Common myeloid progenitor, CD34-positive (primary cell): ENCODE data around the gene HK2.

Experiments used
- CTCF ChIA-PET: fragments of 350-600 bp; sonication (Branson Sonifier 250); formaldehyde crosslinking; loops from one replicate; lab custom pipeline; 2021; ENCODE audit warnings: antibody characterized with exemption; lab: Charles Lee
- POLR2A ChIA-PET: fragments of 350-600 bp; sonication (Branson Sonifier 250); formaldehyde crosslinking; loops from one replicate; lab custom pipeline; 2021; ENCODE audit warnings: antibody characterized with exemption; lab: Charles Lee
- DNase-seq, 3 donors: peaks; one replicate each; pipeline versions ENCODE4 v3.0.0 to v3.0.0-alpha.2; 2013
- H3K27ac ChIP-seq, 2 experiments: 1 replicate in 1 of 2; 2 replicates in 1 of 2; pipeline ENCODE4 v1.7.0; 2013; ENCODE audit warnings: inconsistent platforms in 2 of 2, low read length in 2 of 2, mild to moderate bottlenecking in 2 of 2, low read depth in 1 of 2, moderate library complexity in 1 of 2; ENCODE audit not compliant: severe bottlenecking in 2 of 2, insufficient read depth in 1 of 2, poor library complexity in 1 of 2
- H3K27me3 ChIP-seq, 5 experiments: replicated peaks in 2 of 5; 1 replicate in 3 of 5; 2 replicates in 2 of 5; pipeline versions ENCODE4 v1.6.1 to v1.7.0; 2013; ENCODE audit warnings: low read length in 4 of 5, mild to moderate bottlenecking in 2 of 5, moderate library complexity in 2 of 5, inconsistent platforms in 1 of 5; ENCODE audit not compliant: insufficient read depth in 5 of 5, control insufficient read depth in 4 of 5
- H3K36me3 ChIP-seq, 4 experiments: 1 replicate in 2 of 4; 2 replicates in 2 of 4; pipeline versions ENCODE4 v1.6.1 to v1.7.0; 2013; ENCODE audit warnings: low read length in 3 of 4, control low read depth in 1 of 4, mild to moderate bottlenecking in 1 of 4; ENCODE audit not compliant: control insufficient read depth in 4 of 4, insufficient read depth in 4 of 4
- H3K4me1 ChIP-seq, 4 experiments: 1 replicate in 3 of 4; 2 replicates in 1 of 4; pipeline versions ENCODE4 v1.6.1 to v1.7.1; 2013; ENCODE audit warnings: low read length in 3 of 4, mild to moderate bottlenecking in 3 of 4, control low read depth in 1 of 4, inconsistent platforms in 1 of 4, moderate library complexity in 1 of 4; ENCODE audit not compliant: control insufficient read depth in 4 of 4, insufficient read depth in 4 of 4; ENCODE audit errors: control extremely low read depth in 1 of 4
- H3K4me3 ChIP-seq, 7 experiments: 1 replicate in 4 of 7; 2 replicates in 3 of 7; pipeline versions ENCODE4 v1.5.1 to v1.7.0; 2013; ENCODE audit warnings: mild to moderate bottlenecking in 7 of 7, low read length in 6 of 7, moderate library complexity in 6 of 7, inconsistent platforms in 2 of 7, low read depth in 2 of 7, control low read depth in 1 of 7; ENCODE audit not compliant: insufficient read depth in 4 of 7, control insufficient read depth in 1 of 7; ENCODE audit errors: extremely low read depth in 1 of 7
- H3K9me3 ChIP-seq, 5 experiments: 1 replicate in 4 of 5; 2 replicates in 1 of 5; pipeline versions ENCODE4 v1.6.1 to v1.7.1; 2013; ENCODE audit warnings: low read length in 4 of 5, mild to moderate bottlenecking in 2 of 5, inconsistent platforms in 1 of 5, low read depth in 1 of 5, moderate library complexity in 1 of 5; ENCODE audit not compliant: control insufficient read depth in 4 of 5, insufficient read depth in 2 of 5; ENCODE audit errors: control extremely low read depth in 1 of 5
- WGBS: methylation state at CpG from one replicate; pipeline ENCODE4 v1.1.5; 2013; ENCODE audit not compliant: insufficient coverage; 5-methylcytosine and 5-hydroxymethylcytosine counted together

HK2 gene

GRCh38 chr2:74873678-74874640 lies 40.0 kb downstream of the HK2 start:
- Histone ChIP-seq H3K9me3 (no peaks in the 10 kb centered on the region), H3K27me3 (no peaks in the 10 kb centered on the region), H3K4me1 (peaks cover 4 to 20% (median 6%) of the 10 kb centered on the region in 4 experiments), H3K4me3 (no peak overlapping the region), H3K27ac (no peak overlapping the region), H3K36me3 (peaks cover 17 to 86% (median 43%) of the 10 kb centered on the region in 4 experiments)
- 97% methylated on average over 22 of the region's 26 CpGs for WGBS
- POLR2A ChIA-PET = no interaction called here
- no peak for DNase-seq
- CTCF ChIA-PET = interaction anchor here (0.7 to 8.8 kb wide), 23 partner anchors 11 to 201 kb away, joined by 3 to 132 read pairs (median 8); partner anchors contain the start of gene HK2

GRCh38 chr2:74876081-74876886 lies 42.4 kb downstream of the HK2 start:
- Histone ChIP-seq H3K27ac (peak overlapping the region in 1 of 2 experiments; percentile 8), H3K4me1 (peaks cover 4 to 14% (median 6%) of the 10 kb centered on the region in 4 experiments), H3K36me3 (peaks cover 19 to 91% (median 63%) of the 10 kb centered on the region in 4 experiments), H3K27me3 (no peaks in the 10 kb centered on the region), H3K4me3 (no peak overlapping the region), H3K9me3 (no peaks in the 10 kb centered on the region)
- CTCF ChIA-PET = interaction anchor here (0.6 to 8.8 kb wide), 41 partner anchors 9 to 755 kb away, joined by 3 to 132 read pairs (median 5); partner anchors contain the start of gene HK2
- WGBS = 48% methylated on average over 10 of the region's 13 CpGs
- POLR2A ChIA-PET = no interaction called here
- DNase-seq = peak; percentile 61 to 78 (median 74)

GRCh38 chr2:74877376-74877775 lies 43.4 kb downstream of the HK2 start:
- no peak overlapping the region for H3K4me3 ChIP-seq
- WGBS = 89% methylated on average over 3 of the region's 6 CpGs
- H3K27me3 ChIP-seq = no peaks in the 10 kb centered on the region
- POLR2A ChIA-PET = no interaction called here
- CTCF ChIA-PET = interaction anchor here (0.6 to 8.8 kb wide), 24 partner anchors 12 to 193 kb away, joined by 3 to 132 read pairs (median 5); partner anchors contain the start of gene HK2
- H3K27ac ChIP-seq = no peak overlapping the region
- H3K9me3 ChIP-seq = no peaks in the 10 kb centered on the region
- H3K36me3 ChIP-seq = peaks cover 21 to 93% (median 71%) of the 10 kb centered on the region in 4 experiments
- DNase-seq = no peak
- H3K4me1 ChIP-seq = peaks cover 4 to 10% (median 6%) of the 10 kb centered on the region in 4 experiments

- peaks cover 4 to 10% (median 6%) of the 10 kb centered on the region in 4 experiments for H3K4me1 ChIP-seq
- DNase-seq = no peak
- H3K27ac ChIP-seq = no peak overlapping the region
- H3K4me3 ChIP-seq = no peak overlapping the region
- no peaks in the 10 kb centered on the region for H3K27me3 ChIP-seq
- H3K36me3 ChIP-seq = peaks cover 18 to 92% (median 70%) of the 10 kb centered on the region in 4 experiments
- H3K9me3 ChIP-seq = no peaks in the 10 kb centered on the region
- ChIA-PET CTCF (interaction anchor here (1.0 to 8.8 kb wide), 13 partner anchors 15 to 194 kb away, joined by 3 to 132 read pairs (median 21); partner anchors contain the start of gene HK2), POLR2A (no interaction called here)
- WGBS = 100% methylated on average over 2 of the region's 4 CpGs
Measured at GRCh38 chr2:74877781-74878433, 44.0 kb downstream of the HK2 start.

GRCh38 chr2:74878551-74878950 lies 44.6 kb downstream of the HK2 start:
- H3K4me3 ChIP-seq = no peak overlapping the region
- H3K27ac ChIP-seq = no peak overlapping the region
- CTCF ChIA-PET = interaction anchor here (1.3 to 8.8 kb wide), 3 partner anchors 10 to 187 kb away, joined by 4 to 132 read pairs (median 74); no protein-coding TSS in a partner anchor
- peaks cover 16 to 92% (median 72%) of the 10 kb centered on the region in 4 experiments for H3K36me3 ChIP-seq
- H3K9me3 ChIP-seq = no peaks in the 10 kb centered on the region
- POLR2A ChIA-PET = no interaction called here
- peaks cover 4 to 13% (median 6%) of the 10 kb centered on the region in 4 experiments for H3K4me1 ChIP-seq
- over 99% methylated on average over 19 of the region's 20 CpGs for WGBS
- no peaks in the 10 kb centered on the region for H3K27me3 ChIP-seq
- no peak for DNase-seq

GRCh38 chr2:74880054-74880728 lies 46.3 kb downstream of the HK2 start:
- DNase-seq = no peak
- Histone ChIP-seq H3K27me3 (no peaks in the 10 kb centered on the region), H3K4me3 (no peak overlapping the region), H3K36me3 (peaks cover 18 to 87% (median 75%) of the 10 kb centered on the region in 4 experiments), H3K27ac (no peak overlapping the region), H3K4me1 (peaks cover 4 to 14% (median 8%) of the 10 kb centered on the region in 4 experiments), H3K9me3 (no peaks in the 10 kb centered on the region)
- 98% methylated on average over 19 of the region's 24 CpGs for WGBS
- ChIA-PET POLR2A (no interaction called here), CTCF (interaction anchor here (1.0 to 8.8 kb wide), 5 partner anchors 14 to 193 kb away, joined by 3 to 132 read pairs (median 4); no protein-coding TSS in a partner anchor)
